ENCODE results near the gene GALNTL6. TPM values are rescaled to one million over a fixed set of nuclear protein-coding genes. Genes with fewer than 3 reads are reported as not detected.

Gene GALNTL6
- total RNA-seq, 1 donor from 2014 or later = not detected

GRCh38 chr4:171983935-171984805 is 171.0 kb downstream of the GALNTL6 start:
- no peak for DNase-seq
- H3K27me3 Mint-ChIP-seq = no peaks in the 10 kb centered on the region
- no peaks in the 10 kb centered on the region for H3K4me1 Mint-ChIP-seq
- H3K4me3 Mint-ChIP-seq = no peak overlapping the region
- intact Hi-C loops (cut with micrococcal nuclease) = no loop called here
- H3K27ac Mint-ChIP-seq = no peak overlapping the region
- H3K36me3 Mint-ChIP-seq (ENCODE audit: low read depth) = no peaks in the 10 kb centered on the region
- H3K9me3 Mint-ChIP-seq = no peaks in the 10 kb centered on the region

GRCh38 chr4:171985129-171985528 is 171.9 kb downstream of the GALNTL6 start:
- Mint-ChIP-seq H3K27me3 (no peaks in the 10 kb centered on the region), H3K4me1 (no peaks in the 10 kb centered on the region), H3K36me3 (ENCODE audit: low read depth) (no peaks in the 10 kb centered on the region), H3K9me3 (no peaks in the 10 kb centered on the region), H3K27ac (no peak overlapping the region), H3K4me3 (no peak overlapping the region)
- no peak for DNase-seq
- intact Hi-C loops (cut with micrococcal nuclease) = no loop called here

- H3K9me3 Mint-ChIP-seq = no peaks in the 10 kb centered on the region
- intact Hi-C loops (cut with micrococcal nuclease) = no loop called here
- H3K36me3 Mint-ChIP-seq (ENCODE audit: low read depth) = no peaks in the 10 kb centered on the region
- H3K4me3 Mint-ChIP-seq = no peak overlapping the region
- no peaks in the 10 kb centered on the region for H3K27me3 Mint-ChIP-seq
- H3K27ac Mint-ChIP-seq = no peak overlapping the region
- H3K4me1 Mint-ChIP-seq = no peaks in the 10 kb centered on the region
- DNase-seq = no peak
These were observed 180.0 kb downstream of the GALNTL6 start for GRCh38 chr4:171993247-171993646.

- H3K4me3 Mint-ChIP-seq = no peak overlapping the region
These were observed 194.7 kb downstream of the GALNTL6 start for GRCh38 chr4:172007889-172008288.

GRCh38 chr4:172009446-172010230 is 196.4 kb downstream of the GALNTL6 start:
- intact Hi-C loops (cut with micrococcal nuclease) = no loop called here
- peaks cover 4% of the 10 kb centered on the region for H3K4me1 Mint-ChIP-seq
- no peak overlapping the region for H3K27ac Mint-ChIP-seq
- H3K36me3 Mint-ChIP-seq (ENCODE audit: low read depth) = no peaks in the 10 kb centered on the region
- H3K27me3 Mint-ChIP-seq = no peaks in the 10 kb centered on the region
- H3K4me3 Mint-ChIP-seq = no peak overlapping the region
- no peak for DNase-seq
- no peaks in the 10 kb centered on the region for H3K9me3 Mint-ChIP-seq

More at GRCh38 chr4:172007889-172008288, 194.7 kb downstream of the GALNTL6 start:
- intact Hi-C loops (cut with micrococcal nuclease) = no loop called here
- H3K27me3 Mint-ChIP-seq = no peaks in the 10 kb centered on the region
- no peak for DNase-seq
- H3K27ac Mint-ChIP-seq = no peak overlapping the region
- no peaks in the 10 kb centered on the region for H3K36me3 Mint-ChIP-seq (ENCODE audit: low read depth)
- H3K4me1 Mint-ChIP-seq = peaks cover 4% of the 10 kb centered on the region
- no peaks in the 10 kb centered on the region for H3K9me3 Mint-ChIP-seq

GRCh38 chr4:172011196-172011595 is 198.0 kb downstream of the GALNTL6 start:
- Mint-ChIP-seq H3K9me3 (no peaks in the 10 kb centered on the region), H3K36me3 (ENCODE audit: low read depth) (no peaks in the 10 kb centered on the region), H3K4me1 (peaks cover 4% of the 10 kb centered on the region), H3K4me3 (no peak overlapping the region), H3K27me3 (no peaks in the 10 kb centered on the region), H3K27ac (no peak overlapping the region)
- intact Hi-C loops (cut with micrococcal nuclease) = no loop called here
- no peak for DNase-seq

- Mint-ChIP-seq H3K27ac (no peak overlapping the region), H3K27me3 (no peaks in the 10 kb centered on the region), H3K36me3 (ENCODE audit: low read depth) (no peaks in the 10 kb centered on the region), H3K4me3 (no peak overlapping the region), H3K9me3 (no peaks in the 10 kb centered on the region), H3K4me1 (no peaks in the 10 kb centered on the region)
- DNase-seq = no peak
- intact Hi-C loops (cut with micrococcal nuclease) = no loop called here
These were observed 205.2 kb downstream of the GALNTL6 start for GRCh38 chr4:172018358-172018757.

- DNase-seq = no peak
- intact Hi-C loops (cut with micrococcal nuclease) = no loop called here
- Mint-ChIP-seq H3K4me3 (no peak overlapping the region), H3K27me3 (no peaks in the 10 kb centered on the region), H3K4me1 (no peaks in the 10 kb centered on the region), H3K9me3 (no peaks in the 10 kb centered on the region), H3K36me3 (ENCODE audit: low read depth) (no peaks in the 10 kb centered on the region), H3K27ac (no peak overlapping the region)
These were observed 222.4 kb downstream of the GALNTL6 start for GRCh38 chr4:172035562-172035961.

- no peaks in the 10 kb centered on the region for H3K9me3 Mint-ChIP-seq
- no peak overlapping the region for H3K27ac Mint-ChIP-seq
- intact Hi-C loops (cut with micrococcal nuclease) = no loop called here
- no peak overlapping the region for H3K4me3 Mint-ChIP-seq
- no peaks in the 10 kb centered on the region for H3K36me3 Mint-ChIP-seq (ENCODE audit: low read depth)
- no peaks in the 10 kb centered on the region for H3K4me1 Mint-ChIP-seq
- no peaks in the 10 kb centered on the region for H3K27me3 Mint-ChIP-seq
- no peak for DNase-seq
These were observed 227.6 kb downstream of the GALNTL6 start for GRCh38 chr4:172040766-172041165.

- Mint-ChIP-seq H3K4me3 (no peak overlapping the region), H3K27me3 (no peaks in the 10 kb centered on the region), H3K36me3 (ENCODE audit: low read depth) (no peaks in the 10 kb centered on the region), H3K9me3 (no peaks in the 10 kb centered on the region), H3K27ac (no peak overlapping the region), H3K4me1 (no peaks in the 10 kb centered on the region)
- no peak for DNase-seq
- intact Hi-C loops (cut with micrococcal nuclease) = no loop called here
These were observed 229.5 kb downstream of the GALNTL6 start for GRCh38 chr4:172042714-172043114.

GRCh38 chr4:172045981-172046380 is 232.8 kb downstream of the GALNTL6 start:
- Mint-ChIP-seq H3K27ac (no peak overlapping the region), H3K9me3 (no peaks in the 10 kb centered on the region), H3K36me3 (ENCODE audit: low read depth) (no peaks in the 10 kb centered on the region), H3K4me3 (no peak overlapping the region), H3K27me3 (no peaks in the 10 kb centered on the region), H3K4me1 (no peaks in the 10 kb centered on the region)
- no peak for DNase-seq
- intact Hi-C loops (cut with micrococcal nuclease) = no loop called here

GRCh38 chr4:172048666-172049065 is 235.5 kb downstream of the GALNTL6 start:
- no peaks in the 10 kb centered on the region for H3K27me3 Mint-ChIP-seq
- no peaks in the 10 kb centered on the region for H3K4me1 Mint-ChIP-seq
- H3K36me3 Mint-ChIP-seq (ENCODE audit: low read depth) = no peaks in the 10 kb centered on the region
- no peaks in the 10 kb centered on the region for H3K9me3 Mint-ChIP-seq
- no peak overlapping the region for H3K27ac Mint-ChIP-seq
- no peak overlapping the region for H3K4me3 Mint-ChIP-seq
- intact Hi-C loops (cut with micrococcal nuclease) = no loop called here
- no peak for DNase-seq

- H3K4me3 Mint-ChIP-seq = no peak overlapping the region
- no peak overlapping the region for H3K27ac Mint-ChIP-seq
- H3K27me3 Mint-ChIP-seq = no peaks in the 10 kb centered on the region
- intact Hi-C loops (cut with micrococcal nuclease) = no loop called here
- H3K9me3 Mint-ChIP-seq = no peaks in the 10 kb centered on the region
- no peaks in the 10 kb centered on the region for H3K4me1 Mint-ChIP-seq
- no peaks in the 10 kb centered on the region for H3K36me3 Mint-ChIP-seq (ENCODE audit: low read depth)
- DNase-seq = no peak
These were observed 237.7 kb downstream of the GALNTL6 start for GRCh38 chr4:172050911-172051310.

- Mint-ChIP-seq H3K27ac (no peak overlapping the region), H3K4me1 (no peaks in the 10 kb centered on the region), H3K27me3 (no peaks in the 10 kb centered on the region), H3K9me3 (no peaks in the 10 kb centered on the region), H3K4me3 (no peak overlapping the region), H3K36me3 (ENCODE audit: low read depth) (no peaks in the 10 kb centered on the region)
- no peak for DNase-seq
- intact Hi-C loops (cut with micrococcal nuclease) = no loop called here
These were observed 241.8 kb downstream of the GALNTL6 start for GRCh38 chr4:172055046-172055445.

Measured in activated CD4-positive, alpha-beta T cell treated with anti-CD3 and anti-CD28 coated beads, Interleukin-2, amount 10 ng/mL, durations not matched to agents 24 days and 14 days (primary cell).